PC-9 (cell line): ENCODE results near the gene STARD10.

ENCODE experiments used
- EZH2 ChIP-seq: fragments of 200-600 bp; sonication (generic); IDR thresholded peaks from 2 replicates; pipeline ENCODE4 v1.8.0; 2017; ENCODE audit warnings: antibody characterized with exemption, low read depth
- TF ChIP-seq, protein P1 (sequence below): fragments of 200-600 bp; sonication (generic); conservative IDR thresholded peaks from 2 replicates; pipeline ENCODE4 v1.6.1; 2017; ENCODE audit warnings: mixed run types, antibody characterized with exemption, mild to moderate bottlenecking, moderate library complexity

DNA sequence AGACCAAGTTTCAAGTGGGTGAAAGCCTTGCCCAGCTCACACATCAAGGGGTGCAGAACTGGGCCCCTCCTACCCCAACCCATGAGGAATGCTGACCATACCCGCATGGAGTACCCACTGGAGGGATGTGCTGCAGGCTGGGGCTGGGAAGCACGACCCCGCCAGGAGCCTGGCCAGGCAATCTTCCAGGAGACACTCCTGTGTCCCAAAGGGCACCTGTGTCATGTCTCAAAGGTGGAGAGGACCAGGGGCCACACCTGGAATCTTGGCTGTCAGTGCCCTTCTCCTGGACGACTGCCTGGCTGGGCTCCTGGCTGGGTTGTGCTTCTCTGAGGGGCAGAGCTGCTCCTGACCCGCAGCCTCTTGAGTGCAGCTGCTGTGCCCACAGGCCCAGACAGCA lies 48.3 kb downstream of the STARD10 start:
- TF ChIP-seq, protein P1, sequence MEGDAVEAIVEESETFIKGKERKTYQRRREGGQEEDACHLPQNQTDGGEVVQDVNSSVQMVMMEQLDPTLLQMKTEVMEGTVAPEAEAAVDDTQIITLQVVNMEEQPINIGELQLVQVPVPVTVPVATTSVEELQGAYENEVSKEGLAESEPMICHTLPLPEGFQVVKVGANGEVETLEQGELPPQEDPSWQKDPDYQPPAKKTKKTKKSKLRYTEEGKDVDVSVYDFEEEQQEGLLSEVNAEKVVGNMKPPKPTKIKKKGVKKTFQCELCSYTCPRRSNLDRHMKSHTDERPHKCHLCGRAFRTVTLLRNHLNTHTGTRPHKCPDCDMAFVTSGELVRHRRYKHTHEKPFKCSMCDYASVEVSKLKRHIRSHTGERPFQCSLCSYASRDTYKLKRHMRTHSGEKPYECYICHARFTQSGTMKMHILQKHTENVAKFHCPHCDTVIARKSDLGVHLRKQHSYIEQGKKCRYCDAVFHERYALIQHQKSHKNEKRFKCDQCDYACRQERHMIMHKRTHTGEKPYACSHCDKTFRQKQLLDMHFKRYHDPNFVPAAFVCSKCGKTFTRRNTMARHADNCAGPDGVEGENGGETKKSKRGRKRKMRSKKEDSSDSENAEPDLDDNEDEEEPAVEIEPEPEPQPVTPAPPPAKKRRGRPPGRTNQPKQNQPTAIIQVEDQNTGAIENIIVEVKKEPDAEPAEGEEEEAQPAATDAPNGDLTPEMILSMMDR, result no peak
- no peak for TF ChIP-seq EZH2
